Measurements from ENCODE around the gene SERPINF2. TPM values are rescaled to one million over a fixed set of nuclear protein-coding genes. Genes with fewer than 3 reads are reported as not detected.
"Not testable (repeated sequence)": the region's sequence is repeated elsewhere in the genome, so short reads cannot be mapped to it uniquely, and the experiment has no call there.

The SERPINF2 gene
- total RNA-seq, 1 experiment from 2014 or later = 0.56 TPM

- intact Hi-C loops (cut with micrococcal nuclease) = no loop called here
- no TSS peak for BruUV-seq (replicated peaks)
- Mint-ChIP-seq H3K4me3 (ENCODE audit: unreplicated experiment) (no peak overlapping the region), H3K27ac (ENCODE audit: low read depth, unreplicated experiment) (no peak overlapping the region), H3K9me3 (ENCODE audit: unreplicated experiment) (no peaks in the 10 kb centered on the region), H3K27me3 (ENCODE audit: insufficient read depth, unreplicated experiment) (no peaks in the 10 kb centered on the region), H3K4me1 (ENCODE audit: insufficient read depth, unreplicated experiment) (no peaks in the 10 kb centered on the region), H3K36me3 (ENCODE audit: insufficient read depth, unreplicated experiment) (peaks cover 40% of the 10 kb centered on the region)
- CTCF ChIA-PET = no interaction called here
- TF ChIP-seq CTCF (IDR thresholded peaks at IDR 0.05; ENCODE audit: unreplicated experiment) = no peak
- POLR2A ChIA-PET = interaction anchor here (0.5 to 1.3 kb wide), 7 partner anchors 10 to 77 kb away, joined by 3 to 4 read pairs (median 3); no protein-coding TSS in a partner anchor
- DNase-seq (ENCODE audit: unreplicated experiment) = no peak
These were observed 5.0 kb upstream of the SERPINF2 start for GRCh38 chr17:1737531-1738291.

GRCh38 chr17:1741899-1742298 is 772 bp upstream of the SERPINF2 start:
- H3K9me3 Mint-ChIP-seq (ENCODE audit: unreplicated experiment); H3K27ac Mint-ChIP-seq (ENCODE audit: low read depth, unreplicated experiment); CTCF ChIA-PET; intact Hi-C loops (cut with micrococcal nuclease); H3K36me3 Mint-ChIP-seq (ENCODE audit: insufficient read depth, unreplicated experiment); BruUV-seq (replicated peaks); POLR2A ChIA-PET; H3K4me3 Mint-ChIP-seq (ENCODE audit: unreplicated experiment); H3K27me3 Mint-ChIP-seq (ENCODE audit: insufficient read depth, unreplicated experiment); DNase-seq (ENCODE audit: unreplicated experiment); H3K4me1 Mint-ChIP-seq (ENCODE audit: insufficient read depth, unreplicated experiment): not testable (repeated sequence)

- no peak for DNase-seq (ENCODE audit: unreplicated experiment)
- Mint-ChIP-seq H3K27me3 (ENCODE audit: insufficient read depth, unreplicated experiment) (no peaks in the 10 kb centered on the region), H3K36me3 (ENCODE audit: insufficient read depth, unreplicated experiment) (peaks cover 6% of the 10 kb centered on the region), H3K9me3 (ENCODE audit: unreplicated experiment) (no peaks in the 10 kb centered on the region), H3K4me3 (ENCODE audit: unreplicated experiment) (no peak overlapping the region), H3K27ac (ENCODE audit: low read depth, unreplicated experiment) (no peak overlapping the region), H3K4me1 (ENCODE audit: insufficient read depth, unreplicated experiment) (no peaks in the 10 kb centered on the region)
- no TSS peak for BruUV-seq (replicated peaks)
- intact Hi-C loops (cut with micrococcal nuclease) = no loop called here
- TF ChIP-seq CTCF (IDR thresholded peaks at IDR 0.05; ENCODE audit: unreplicated experiment) = no peak
- ChIA-PET POLR2A (no interaction called here), CTCF (interaction anchor here (0.6 kb wide), 1 partner anchor 12 kb away, joined by 3 read pairs; no protein-coding TSS in a partner anchor)
These were observed 393 bp downstream of the SERPINF2 start for GRCh38 chr17:1743088-1743439.

GRCh38 chr17:1744551-1745512 is 2.2 kb downstream of the SERPINF2 start:
- H3K4me1 Mint-ChIP-seq (ENCODE audit: insufficient read depth, unreplicated experiment) = no peaks in the 10 kb centered on the region
- no TSS peak for BruUV-seq (replicated peaks)

More at GRCh38 chr17:1744551-1745512, 2.2 kb downstream of the SERPINF2 start:
- ChIA-PET POLR2A (no interaction called here), CTCF (no interaction called here)
- no peak for TF ChIP-seq CTCF (IDR thresholded peaks at IDR 0.05; ENCODE audit: unreplicated experiment)
- no peak overlapping the region for H3K4me3 Mint-ChIP-seq (ENCODE audit: unreplicated experiment)
- no peak for DNase-seq (ENCODE audit: unreplicated experiment)
- H3K27me3 Mint-ChIP-seq (ENCODE audit: insufficient read depth, unreplicated experiment) = no peaks in the 10 kb centered on the region
- H3K27ac Mint-ChIP-seq (ENCODE audit: low read depth, unreplicated experiment) = no peak overlapping the region
- no peaks in the 10 kb centered on the region for H3K9me3 Mint-ChIP-seq (ENCODE audit: unreplicated experiment)
- no peaks in the 10 kb centered on the region for H3K36me3 Mint-ChIP-seq (ENCODE audit: insufficient read depth, unreplicated experiment)
- intact Hi-C loops (cut with micrococcal nuclease) = no loop called here

Measured in MCF 10A (cell line).